Stimulated activated CD4-positive, alpha-beta T cell treated with anti-CD3 and anti-CD28 coated beads, Interleukin-1b, Interleukin-23, amount 100 ng/mL, for 1 hour (primary cell): ENCODE measurements around the gene NAT9.
A peak's percentile ranks its signal among the peaks of the same experiment; 100 is the strongest.

ENCODE experiments used
- DNase-seq, 2 donors: peaks; one replicate each; pipeline ENCODE4 v3.0.0-alpha.2; 2020; ENCODE audit warnings: low read depth in 2 of 2

NAT9 gene

DNA sequence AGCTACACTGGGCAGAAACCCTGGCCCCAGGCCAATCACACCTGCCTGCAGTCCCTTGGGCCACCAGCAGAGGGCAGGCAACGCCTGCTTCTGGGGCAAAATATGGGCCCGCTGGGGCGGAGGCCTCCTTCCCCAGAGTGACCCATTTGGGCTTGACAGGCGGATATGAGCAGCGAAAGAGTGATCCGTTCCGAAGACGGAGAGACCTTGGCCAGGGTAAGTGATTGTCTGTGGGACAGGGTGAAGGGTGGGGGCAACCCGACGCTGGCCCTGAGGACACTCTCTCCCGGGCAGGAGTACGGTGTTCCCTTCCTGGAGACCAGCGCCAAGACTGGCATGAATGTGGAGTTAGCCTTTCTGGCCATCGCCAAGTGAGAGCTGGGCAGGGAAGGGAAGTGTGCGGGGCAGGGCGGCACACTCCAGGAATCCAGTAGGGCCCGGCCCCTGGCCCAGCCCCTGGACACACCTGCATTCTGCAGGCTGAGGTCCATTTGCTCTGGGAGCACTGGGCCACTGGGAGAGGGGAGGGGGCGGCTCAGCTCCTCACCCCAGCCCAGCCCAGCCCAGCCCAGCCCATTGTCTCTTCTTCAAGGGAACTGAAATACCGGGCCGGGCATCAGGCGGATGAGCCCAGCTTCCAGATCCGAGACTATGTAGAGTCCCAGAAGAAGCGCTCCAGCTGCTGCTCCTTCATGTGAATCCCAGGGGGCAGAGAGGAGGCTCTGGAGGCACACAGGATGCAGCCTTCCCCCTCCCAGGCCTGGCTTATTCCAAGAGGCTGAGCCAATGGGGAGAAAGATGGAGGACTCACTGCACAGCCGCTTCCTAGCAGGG is 31.2 kb downstream of the NAT9 start:
- peak; percentile 57 to 72 for DNase-seq

DNA sequence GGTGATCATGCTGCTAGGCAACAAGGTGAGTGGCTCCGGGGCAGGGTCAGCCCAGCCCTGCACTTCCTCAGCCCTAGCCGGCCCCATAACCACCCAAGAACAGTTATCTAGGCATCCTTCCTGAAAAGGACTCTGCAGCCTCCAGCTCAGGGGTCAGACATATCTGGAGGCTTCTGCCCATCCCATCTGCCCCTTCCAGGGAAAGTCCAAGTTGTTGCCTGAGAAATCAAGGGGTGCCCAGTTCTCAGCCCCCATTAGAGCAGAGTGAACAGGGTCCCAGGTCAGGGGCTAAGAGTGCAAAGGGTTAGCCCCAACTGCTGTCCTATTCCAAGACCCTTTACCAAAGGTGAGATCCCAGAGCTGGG is 31.8 kb downstream of the NAT9 start:
- no peak for DNase-seq

DNA sequence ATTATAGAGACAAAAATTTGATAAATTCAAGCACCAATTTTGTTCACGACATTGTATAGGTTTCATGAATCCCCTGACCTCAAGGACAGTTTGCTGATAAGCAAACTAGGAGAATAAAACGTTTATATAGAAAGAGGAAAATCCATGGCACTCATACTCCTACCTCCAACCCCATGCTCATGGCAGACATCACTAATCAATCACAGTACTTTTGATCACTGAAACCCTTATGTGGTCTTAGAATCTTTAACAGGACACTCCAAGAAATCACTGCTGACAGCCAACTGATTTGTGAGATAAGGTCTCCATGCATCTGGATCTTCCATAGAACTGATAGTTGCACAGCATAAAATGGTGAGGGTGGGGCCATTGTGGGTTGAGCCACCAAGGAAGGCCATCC is 32.4 kb downstream of the NAT9 start:
- no peak for DNase-seq

DNA sequence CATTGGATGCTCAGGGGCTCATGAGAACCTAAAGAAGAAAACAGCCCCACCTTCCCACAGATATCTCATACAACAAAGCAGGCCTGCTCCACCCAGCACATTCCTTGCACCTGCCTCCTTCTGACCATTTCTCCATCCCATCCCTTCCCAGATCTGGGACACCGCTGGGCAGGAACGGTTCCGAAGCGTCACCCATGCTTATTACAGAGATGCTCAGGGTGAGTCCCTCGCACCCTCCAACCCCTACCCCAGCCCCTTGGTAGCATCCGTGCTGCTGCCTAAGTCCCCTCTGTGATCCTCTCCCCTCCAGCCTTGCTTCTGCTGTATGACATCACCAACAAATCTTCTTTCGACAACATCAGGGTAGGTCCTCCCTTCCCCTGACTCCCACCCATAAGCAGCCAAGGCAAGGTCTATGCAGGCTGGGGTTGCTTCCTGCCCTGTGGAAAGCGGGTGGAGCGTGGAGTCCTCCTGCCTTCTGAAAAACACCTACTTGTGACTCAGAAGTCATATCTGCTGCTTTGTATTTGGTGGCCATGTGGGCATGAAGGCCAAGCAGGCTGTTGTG is 33.1 kb downstream of the NAT9 start:
- no peak for DNase-seq

DNA sequence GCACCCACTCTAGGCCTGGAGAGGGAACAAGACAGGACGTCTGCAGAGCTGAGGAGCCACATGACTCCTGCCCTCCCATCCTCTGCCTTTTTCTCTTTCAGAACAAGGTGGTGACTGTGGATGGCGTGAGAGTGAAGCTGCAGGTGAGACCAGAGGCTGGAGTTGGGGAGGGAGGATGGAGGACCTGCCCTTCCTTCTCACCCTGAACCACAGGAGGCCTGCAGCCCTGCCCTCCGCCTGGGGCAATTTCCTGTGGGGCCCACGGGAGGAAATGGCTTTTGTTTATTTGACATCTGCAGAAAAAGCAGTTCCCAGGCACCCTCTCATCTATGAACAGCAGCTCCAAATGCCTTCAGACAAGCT is 34.0 kb downstream of the NAT9 start:
- DNase-seq = no peak

DNA sequence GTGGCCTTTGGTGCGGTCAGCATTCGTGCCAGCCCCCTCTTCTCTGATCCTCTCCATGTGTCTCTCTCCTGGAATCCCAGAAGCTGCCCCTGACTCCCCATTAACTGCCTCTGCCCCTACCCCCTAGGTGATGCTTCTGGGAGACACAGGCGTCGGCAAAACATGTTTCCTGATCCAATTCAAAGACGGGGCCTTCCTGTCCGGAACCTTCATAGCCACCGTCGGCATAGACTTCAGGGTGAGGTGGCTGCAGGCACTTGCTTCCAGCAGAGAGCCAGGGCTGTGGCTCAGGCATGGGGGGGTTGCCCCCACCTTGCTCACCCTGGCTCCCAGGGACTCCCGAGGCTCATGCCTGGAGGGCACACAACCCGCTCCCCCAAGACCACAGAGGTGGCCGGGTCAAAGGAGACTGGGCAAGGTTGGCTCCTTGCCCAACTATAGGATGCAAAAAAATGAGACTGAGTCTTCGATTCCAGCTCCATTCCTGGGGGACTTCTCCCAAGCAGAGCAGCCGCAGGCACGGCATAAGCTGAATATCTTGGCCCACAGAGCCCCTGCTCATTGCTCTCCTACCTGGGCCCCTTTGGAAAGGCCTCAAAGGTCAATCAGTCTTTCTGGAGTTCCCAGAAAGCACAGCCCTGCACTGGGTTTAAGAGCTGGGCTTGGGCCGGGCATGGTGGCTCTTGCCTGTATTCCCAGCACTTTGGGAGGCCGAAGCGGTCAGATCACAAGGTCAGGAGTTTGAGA is 35.3 kb downstream of the NAT9 start:
- no peak for DNase-seq

DNA sequence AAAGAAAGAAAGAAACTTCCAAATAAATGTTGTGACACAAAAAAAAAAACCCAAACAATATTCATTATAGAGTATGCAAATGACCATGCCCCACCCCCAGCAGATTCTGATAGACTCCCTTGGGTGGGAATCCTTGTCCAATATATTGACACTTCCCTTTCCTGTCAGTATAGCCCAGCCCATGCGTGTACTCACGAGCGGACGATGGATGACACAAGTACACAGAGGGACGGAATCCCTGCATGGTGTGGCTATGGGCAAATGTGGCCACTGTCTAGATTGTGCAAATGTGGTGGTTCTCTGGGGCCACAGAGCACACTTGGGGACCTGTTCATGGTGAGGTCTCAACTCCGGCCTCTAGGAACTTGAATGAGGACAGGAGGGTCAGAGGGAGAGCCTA is 36.0 kb downstream of the NAT9 start:
- no peak for DNase-seq

DNA sequence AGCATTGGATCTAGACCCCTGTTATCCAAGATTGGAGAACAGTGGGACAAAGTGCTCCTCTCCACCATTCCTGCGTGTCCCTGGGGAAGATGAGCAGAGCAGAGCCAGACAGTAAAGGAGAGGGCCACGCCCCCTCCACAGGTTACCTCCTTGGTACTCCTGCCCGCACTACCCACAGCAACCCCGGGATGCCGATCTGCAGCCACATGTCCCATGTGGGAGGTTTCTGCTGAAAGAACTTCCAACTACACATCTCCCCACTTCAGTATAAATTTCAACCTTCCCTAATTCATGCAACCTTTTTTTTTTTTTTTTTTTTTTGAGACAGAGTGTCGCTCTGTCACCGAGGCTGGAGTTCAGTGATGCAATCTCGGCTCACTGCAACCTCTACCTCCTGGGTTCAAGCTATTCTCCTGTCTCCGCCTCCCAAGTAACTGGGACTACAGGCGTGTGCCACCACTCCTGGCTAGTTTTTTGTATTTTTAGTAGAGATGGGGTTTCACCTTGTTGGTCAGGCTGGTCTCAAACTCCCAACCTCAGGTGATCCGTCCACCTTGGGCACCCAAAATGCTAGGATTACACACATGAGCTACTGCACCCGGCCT is 36.8 kb downstream of the NAT9 start:
- DNase-seq = no peak

DNA sequence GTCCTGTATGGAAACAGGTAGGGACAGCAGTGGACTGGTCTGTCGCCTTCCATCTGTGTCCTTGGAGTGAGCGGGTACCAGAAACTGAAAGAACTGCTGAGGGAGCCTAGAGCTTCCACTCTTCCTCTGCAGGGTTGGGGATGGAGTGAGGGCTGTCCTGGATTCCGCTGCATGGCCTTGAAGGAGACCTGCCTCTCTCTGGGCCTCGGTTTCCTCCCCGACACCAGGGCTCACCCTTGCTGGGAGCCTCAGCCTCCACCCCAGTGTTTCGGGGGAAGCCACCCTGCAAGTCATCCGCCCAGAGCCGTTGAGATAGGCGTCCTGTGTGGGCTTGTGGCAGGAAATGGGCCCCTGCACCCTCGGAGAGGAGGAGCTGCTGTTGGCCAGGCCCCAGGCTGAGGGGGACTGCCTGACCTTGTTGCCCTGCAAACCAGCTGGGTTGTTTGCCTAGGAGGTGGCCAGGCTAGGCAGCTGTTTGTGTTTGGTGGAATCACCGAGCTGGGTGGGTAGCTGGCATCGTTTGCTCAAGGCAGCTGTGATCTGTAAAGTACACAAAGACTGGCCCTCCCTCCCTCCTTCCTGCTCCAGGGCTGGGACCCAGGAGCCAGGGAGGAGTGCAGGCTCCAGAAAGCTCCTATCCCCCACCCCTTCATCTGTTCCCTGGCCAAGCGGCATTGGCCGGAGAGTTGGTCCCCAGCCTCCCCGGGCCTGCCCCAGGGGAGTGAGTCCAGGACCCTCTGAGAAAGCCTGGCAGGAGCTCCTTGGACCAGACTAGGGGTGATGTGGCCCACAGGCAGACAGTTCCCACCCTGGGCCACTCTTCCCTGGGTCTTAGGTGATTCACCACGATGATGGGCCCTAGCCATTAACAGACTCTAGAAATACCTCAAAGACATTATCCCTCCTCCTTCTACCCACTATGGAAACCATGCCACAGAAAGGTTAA is 37.8 kb downstream of the NAT9 start:
- DNase-seq = peak in 1 of 2 donors; percentile 51

DNA sequence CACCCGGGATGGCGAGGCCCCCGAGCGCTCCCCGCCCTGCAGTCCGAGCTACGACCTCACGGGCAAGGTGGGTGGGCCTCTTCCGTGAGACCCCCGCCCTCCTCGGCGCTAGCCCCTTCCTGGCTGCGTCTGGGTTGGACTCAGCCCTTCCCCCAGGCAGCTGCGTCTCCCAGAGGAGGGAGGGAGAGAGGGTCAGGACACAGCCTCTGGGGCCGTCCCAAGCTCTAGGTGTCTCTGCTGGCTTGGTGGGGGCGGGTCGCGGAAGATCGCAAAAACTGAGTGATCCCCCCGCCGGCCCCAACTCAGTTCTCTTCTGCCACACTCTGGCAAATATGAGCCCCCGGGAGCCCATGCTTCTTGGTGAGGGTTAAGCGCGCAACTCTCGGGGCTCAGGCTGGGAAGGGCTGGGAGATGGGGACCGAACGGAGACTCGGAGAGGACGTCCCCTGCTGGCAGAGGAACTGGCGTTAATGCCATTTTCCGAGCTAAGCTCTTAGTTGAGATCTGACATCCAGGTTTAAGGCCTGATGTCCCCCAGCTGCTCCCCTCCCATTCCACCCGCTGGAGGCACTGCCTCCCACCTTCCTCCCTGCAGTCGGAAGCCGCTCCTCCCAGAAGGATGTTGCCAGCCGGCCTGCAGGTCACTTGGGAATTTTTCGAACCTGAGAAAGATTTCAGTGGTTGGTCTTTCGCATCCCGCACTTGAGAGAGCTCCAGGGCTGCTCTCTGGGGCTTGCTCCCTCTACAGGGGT is 38.7 kb downstream of the NAT9 start:
- no peak for DNase-seq

DNA sequence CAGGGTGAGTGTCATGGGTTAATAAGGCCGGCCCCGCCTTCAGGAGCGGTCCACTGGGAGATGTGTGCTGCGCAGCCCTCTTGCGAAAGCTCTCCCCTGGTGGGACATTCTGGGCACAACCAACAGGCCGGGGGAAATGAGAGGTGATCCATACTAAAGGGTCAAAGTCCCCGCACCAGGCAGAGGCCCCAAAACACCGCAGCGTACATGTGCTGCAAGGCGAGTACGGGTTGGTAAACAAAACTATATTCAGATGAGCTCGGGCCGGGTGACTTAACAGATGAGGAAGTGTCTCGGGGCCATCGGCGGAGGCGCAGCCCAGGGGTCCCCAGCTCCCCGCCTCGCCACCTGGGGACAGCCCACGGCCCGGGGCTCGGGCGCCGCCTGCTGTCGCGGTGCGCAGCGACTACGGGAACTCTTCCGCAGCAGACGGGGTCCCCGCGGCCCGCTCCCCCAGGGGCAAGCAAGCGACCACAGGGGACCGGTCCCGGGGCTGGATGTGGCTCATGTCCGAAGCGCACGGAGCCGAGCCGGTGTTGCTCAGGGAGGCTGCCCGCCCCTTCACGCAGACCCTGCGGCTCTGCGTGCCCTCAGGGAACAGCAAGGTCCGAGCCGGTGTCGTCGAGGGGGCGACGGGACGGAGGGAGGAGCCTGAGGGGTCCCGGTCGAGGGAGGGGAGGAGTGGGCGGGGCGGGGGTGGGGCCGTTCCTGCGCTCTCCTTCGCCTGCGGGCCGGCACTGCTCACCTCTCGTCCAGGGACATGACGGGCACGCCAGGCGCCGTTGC is 39.4 kb downstream of the NAT9 start, which contains the start of gene RAB37:
Gene RAB37, plus strand, starts transcription at position 744 of the 786 bp plus-strand sequence. Its CDS starts 17 bp downstream, at position 761.
- no peak for DNase-seq

DNA sequence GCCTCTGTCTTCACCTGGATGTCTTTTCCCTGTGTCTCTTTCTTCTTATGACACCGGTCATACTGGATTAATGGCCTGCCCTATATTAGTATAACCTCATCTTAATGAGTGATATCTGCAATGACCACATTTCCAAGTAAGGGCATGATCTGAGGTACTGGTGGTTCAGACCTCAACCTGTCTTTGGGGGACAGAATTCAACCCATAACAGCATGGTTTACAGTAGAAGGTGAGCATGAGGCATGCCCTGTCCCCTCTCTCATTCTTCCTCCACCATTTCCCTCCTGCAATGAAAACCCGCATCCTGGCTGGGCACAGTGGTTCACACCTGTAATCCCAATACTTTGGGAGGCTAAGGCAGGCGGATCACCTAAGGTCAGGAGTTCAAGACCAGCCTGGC is 41.9 kb downstream of the NAT9 start:
- DNase-seq = no peak

DNA sequence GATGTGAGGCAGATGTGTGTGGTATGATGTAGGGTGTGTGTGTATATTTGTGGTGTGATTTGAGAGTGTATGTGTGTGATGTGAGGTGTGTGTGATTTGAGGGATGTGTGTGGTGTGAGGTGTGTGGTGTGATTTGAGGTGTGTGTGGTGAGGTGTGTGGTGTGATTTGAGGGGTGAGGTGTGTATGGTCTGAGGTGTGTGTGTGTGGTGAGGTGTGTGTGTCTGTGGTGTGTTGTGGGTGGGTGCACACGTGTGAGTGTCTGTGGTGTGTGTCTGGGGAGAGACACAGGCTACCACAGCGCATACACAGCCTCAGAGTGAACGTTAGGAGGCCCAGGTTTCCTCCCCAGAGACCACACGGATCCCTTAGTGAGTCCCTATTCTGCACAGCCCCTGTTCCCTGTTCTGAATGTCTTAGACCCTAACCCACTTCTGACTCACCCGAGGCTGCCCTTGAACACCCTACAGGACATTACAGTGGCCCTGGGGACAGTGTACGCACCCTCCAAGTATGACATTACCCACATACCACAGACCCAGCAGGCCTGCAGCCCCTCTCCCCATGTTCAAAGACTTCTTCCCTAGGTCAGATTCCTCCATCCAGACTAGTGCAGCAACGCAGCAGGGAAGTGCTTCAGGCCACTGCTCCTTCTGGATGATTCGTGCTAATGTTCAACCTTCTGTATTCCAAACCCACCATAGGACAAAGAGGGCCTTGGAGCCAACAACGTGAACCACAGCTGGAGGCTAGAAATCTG is 42.6 kb downstream of the NAT9 start:
- no peak for DNase-seq

DNA sequence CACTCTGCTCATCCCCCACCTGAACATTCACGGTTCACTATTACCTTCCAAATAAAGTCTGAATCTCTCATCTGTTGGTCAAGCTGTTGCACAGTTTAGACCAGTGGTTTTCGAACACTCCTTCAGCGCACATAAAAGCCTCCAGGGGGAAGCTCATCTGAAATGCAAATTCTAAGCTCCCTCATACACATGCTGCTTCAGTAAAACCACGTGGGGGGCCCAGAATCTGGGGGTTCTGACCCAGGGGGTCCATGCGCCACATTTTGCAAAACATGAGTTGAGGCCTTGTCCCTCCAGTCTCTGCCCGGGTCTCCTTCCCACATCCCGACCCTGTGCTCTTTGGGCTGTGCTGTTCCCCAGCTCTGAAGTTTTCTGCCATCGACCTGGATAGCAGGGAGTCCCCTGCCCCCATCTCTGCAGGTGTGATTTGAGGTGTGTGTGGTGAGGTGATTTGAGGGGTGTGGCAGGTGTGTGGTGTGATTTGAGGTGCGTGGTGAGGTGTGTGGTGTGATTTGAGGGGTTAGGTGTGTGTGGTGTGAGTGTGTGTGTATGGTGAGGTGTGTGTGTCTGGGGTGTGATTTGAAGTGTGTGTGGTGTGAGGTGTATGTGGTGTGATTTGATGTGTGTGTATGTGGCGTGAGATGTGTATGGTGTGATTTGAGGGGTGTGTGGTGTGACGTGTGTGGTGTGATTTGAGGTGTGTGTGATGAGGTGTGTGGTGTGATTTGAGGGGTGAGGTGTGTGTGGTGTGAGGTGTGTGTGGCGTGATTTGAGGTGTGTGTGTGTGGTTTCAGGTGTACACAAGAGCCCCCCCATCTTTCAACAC is 43.9 kb downstream of the NAT9 start:
- DNase-seq = no peak

DNA sequence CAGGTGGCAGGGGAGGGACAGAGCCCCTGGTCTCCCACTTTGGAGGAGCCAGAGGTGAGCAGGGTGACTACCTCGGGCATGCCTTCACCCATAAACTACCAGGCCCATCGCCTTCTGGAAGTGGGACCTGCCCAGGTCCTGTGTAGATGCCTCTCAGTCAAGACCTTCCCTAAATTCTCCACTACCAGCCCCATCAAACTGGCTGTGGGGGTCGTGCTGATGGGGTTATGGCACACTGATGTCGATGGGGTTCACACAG is 44.9 kb downstream of the NAT9 start:
- no peak for DNase-seq

DNA sequence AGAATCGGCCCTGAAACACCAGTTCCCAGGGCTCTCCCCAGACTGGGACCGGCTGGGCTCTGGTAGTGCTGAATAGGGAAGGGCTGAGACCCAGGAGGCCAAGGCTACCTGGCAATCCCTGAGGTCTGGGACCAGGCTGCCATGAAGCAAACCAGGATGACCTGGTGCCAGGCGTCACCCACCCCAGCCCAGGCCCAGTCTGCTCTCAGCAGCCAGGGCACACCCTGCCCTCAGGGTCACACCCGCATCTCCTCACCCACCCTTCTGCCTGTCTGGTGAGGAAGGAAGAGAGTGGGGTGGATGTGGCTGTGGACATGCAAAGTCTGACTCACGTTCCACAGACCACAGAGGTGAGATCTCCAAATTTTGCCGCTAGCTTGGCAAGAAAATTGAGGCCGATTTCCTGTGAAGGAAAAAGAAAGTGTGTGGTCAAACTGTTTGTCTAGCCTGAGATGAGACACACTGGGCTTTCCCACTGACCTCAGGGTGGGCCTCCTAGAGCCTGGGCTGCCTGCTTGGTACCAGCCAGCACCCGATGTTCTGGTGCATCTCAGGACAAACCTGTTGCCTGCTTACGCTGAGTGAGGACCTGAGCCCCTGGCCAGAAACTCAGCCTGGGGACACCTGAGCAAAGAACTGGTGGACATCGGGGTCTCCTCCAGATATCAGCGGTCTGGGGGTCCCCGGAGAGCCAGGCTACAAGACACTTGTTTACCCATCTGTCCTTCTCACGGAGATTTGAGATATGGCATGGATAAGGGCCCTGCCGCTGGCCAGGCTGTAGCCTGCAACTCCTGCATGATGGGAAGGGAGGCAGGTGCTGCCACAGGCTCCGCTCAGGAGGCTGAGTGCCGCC is 45.4 kb downstream of the NAT9 start:
- DNase-seq = no peak

DNA sequence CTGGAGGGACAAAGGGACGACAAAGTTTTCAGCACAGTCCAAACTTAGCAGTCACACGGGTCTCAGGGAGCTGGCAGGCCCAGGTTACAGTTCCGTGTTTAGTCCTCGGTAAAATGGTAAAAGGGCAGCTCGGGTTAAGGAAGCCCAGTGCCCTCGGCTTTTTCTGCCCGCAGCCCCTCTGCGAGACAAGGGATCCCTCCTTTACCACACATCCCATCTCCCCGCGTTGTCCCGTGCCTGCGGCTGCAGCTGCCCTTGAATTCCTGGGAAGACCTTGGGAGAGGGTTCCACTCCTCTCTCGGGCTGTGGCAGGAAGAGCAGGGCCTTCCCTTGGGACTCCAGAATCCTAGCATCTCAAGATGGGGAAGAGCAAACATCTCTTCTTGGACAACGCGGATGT is 46.3 kb downstream of the NAT9 start:
- DNase-seq = no peak

DNA sequence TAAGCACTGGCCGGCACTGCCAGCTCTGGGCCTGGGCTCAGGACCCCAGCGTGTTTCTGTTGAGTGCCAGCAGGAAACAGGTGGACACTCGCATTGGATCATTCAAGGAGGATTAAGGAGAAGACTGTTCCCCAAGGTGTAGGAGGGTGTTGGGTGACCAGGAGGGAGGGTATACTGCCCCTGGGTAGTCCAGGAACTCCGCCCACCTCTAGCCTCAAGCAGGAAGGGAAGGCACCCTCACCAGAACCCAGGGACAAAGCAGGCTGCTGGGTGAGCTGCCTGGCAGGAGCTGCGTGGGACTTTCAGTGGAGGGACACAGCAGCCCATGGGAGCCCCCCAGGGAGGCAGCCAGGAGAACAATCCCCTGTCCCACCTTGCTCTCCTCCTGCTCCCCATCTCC is 46.8 kb downstream of the NAT9 start:
- no peak for DNase-seq
